ENCODE measurements around the gene ATP6V0A1.

ATP6V0A1 gene

GRCh38 chr17:42563543-42563942 lies 104.9 kb downstream of the ATP6V0A1 start:
- no peak for DNase-seq (ENCODE audit: low read depth in 1 of 2, low spot score in 1 of 2)
- Histone ChIP-seq H3K27me3 (ENCODE audit: insufficient read depth, poor library complexity, severe bottlenecking) (no peaks in the 10 kb centered on the region), H3K4me3 (replicated peaks; ENCODE audit: insufficient read depth, low read length) (peak overlapping the region; percentile 85), H3K27ac (replicated peaks) (peak overlapping the region; percentile 94)
- TF ChIP-seq REST (IDR thresholded peaks at IDR 0.05; ENCODE audit: insufficient replicate concordance, low read depth) (no peak), GABPA (IDR thresholded peaks at IDR 0.05; ENCODE audit: low read depth) (no peak), CTCF (IDR thresholded peaks at IDR 0.05; ENCODE audit: insufficient read depth, low read length) (no peak), POLR2AphosphoS5 (IDR thresholded peaks at IDR 0.05; ENCODE audit: low read depth) (no peak), SPI1 (IDR thresholded peaks at IDR 0.05; ENCODE audit: borderline replicate concordance, low read depth) (no peak)

GRCh38 chr17:42563950-42564349 lies 105.3 kb downstream of the ATP6V0A1 start:
- peak overlapping the region; percentile 94 for H3K27ac ChIP-seq (replicated peaks)
- DNase-seq (ENCODE audit: low read depth in 1 of 2, low spot score in 1 of 2), result no peak
- peak overlapping the region; percentile 85; the same call in 1 of the 2 replicates for H3K4me3 ChIP-seq (replicated peaks; ENCODE audit: insufficient read depth, low read length)
- no peaks in the 10 kb centered on the region for H3K27me3 ChIP-seq (ENCODE audit: insufficient read depth, poor library complexity, severe bottlenecking)
- TF ChIP-seq SPI1 (IDR thresholded peaks at IDR 0.05; ENCODE audit: borderline replicate concordance, low read depth) (no peak), CTCF (IDR thresholded peaks at IDR 0.05; ENCODE audit: insufficient read depth, low read length) (no peak), GABPA (IDR thresholded peaks at IDR 0.05; ENCODE audit: low read depth) (no peak), POLR2AphosphoS5 (IDR thresholded peaks at IDR 0.05; ENCODE audit: low read depth) (no peak), REST (IDR thresholded peaks at IDR 0.05; ENCODE audit: insufficient replicate concordance, low read depth) (no peak)

GRCh38 chr17:42564815-42565522 lies 106.3 kb downstream of the ATP6V0A1 start:
- Histone ChIP-seq H3K27me3 (ENCODE audit: insufficient read depth, poor library complexity, severe bottlenecking) (no peaks in the 10 kb centered on the region), H3K4me3 (replicated peaks; ENCODE audit: insufficient read depth, low read length) (no peak overlapping the region), H3K27ac (replicated peaks) (no peak overlapping the region)
- DNase-seq (ENCODE audit: low read depth in 1 of 2, low spot score in 1 of 2), result no peak
- no peak for TF ChIP-seq CTCF (IDR thresholded peaks at IDR 0.05; ENCODE audit: insufficient read depth, low read length)
- TF ChIP-seq POLR2AphosphoS5 (IDR thresholded peaks at IDR 0.05; ENCODE audit: low read depth), result no peak
- TF ChIP-seq REST (IDR thresholded peaks at IDR 0.05; ENCODE audit: insufficient replicate concordance, low read depth), result no peak
- no peak for TF ChIP-seq SPI1 (IDR thresholded peaks at IDR 0.05; ENCODE audit: borderline replicate concordance, low read depth)
- TF ChIP-seq GABPA (IDR thresholded peaks at IDR 0.05; ENCODE audit: low read depth), result no peak
